ENCODE data around the gene COL9A3. TPM values are rescaled to one million over a fixed set of nuclear protein-coding genes. Genes with fewer than 3 reads are reported as not detected.

Gene COL9A3
- total RNA-seq, 2 experiments from 2014 or later, result 0.45 TPM; not detected in 1

GRCh38 chr20:62795023-62795761, 21.7 kb upstream of the COL9A3 start:
- H3K27me3 Mint-ChIP-seq, result no peaks in the 10 kb centered on the region
- H3K36me3 Mint-ChIP-seq, result peaks cover 18% of the 10 kb centered on the region
- peak overlapping the region; percentile 90 for H3K27ac Mint-ChIP-seq
- no peaks in the 10 kb centered on the region for H3K9me3 Mint-ChIP-seq (ENCODE audit: low read depth)
- peak; percentile 80 for DNase-seq
- peaks cover 32% of the 10 kb centered on the region for H3K4me1 Mint-ChIP-seq
- CTCF ChIA-PET, result interaction anchor here (1.3 to 5.0 kb wide), 8 partner anchors 8 to 295 kb away, joined by 4 to 43 read pairs (median 6); partner anchors contain the start of gene OGFR
- H3K4me3 Mint-ChIP-seq, result peak overlapping the region; percentile 77
- peak; percentile 11 for ATAC-seq

- H3K36me3 Mint-ChIP-seq, result peaks cover 24% of the 10 kb centered on the region
- H3K27me3 Mint-ChIP-seq, result no peaks in the 10 kb centered on the region
- no peaks in the 10 kb centered on the region for H3K9me3 Mint-ChIP-seq (ENCODE audit: low read depth)
- peaks cover 26% of the 10 kb centered on the region for H3K4me1 Mint-ChIP-seq
- peak overlapping the region; percentile 70 for H3K4me3 Mint-ChIP-seq
- ATAC-seq, result no peak
- DNase-seq, result no peak
- CTCF ChIA-PET, result interaction anchor here (0.7 to 5.0 kb wide), 7 partner anchors 11 to 387 kb away, joined by 3 to 43 read pairs (median 4); partner anchors contain the start of gene COL9A3
- H3K27ac Mint-ChIP-seq, result peak overlapping the region; percentile 63
These were observed 20.0 kb upstream of the COL9A3 start for GRCh38 chr20:62796699-62797491.

DNA sequence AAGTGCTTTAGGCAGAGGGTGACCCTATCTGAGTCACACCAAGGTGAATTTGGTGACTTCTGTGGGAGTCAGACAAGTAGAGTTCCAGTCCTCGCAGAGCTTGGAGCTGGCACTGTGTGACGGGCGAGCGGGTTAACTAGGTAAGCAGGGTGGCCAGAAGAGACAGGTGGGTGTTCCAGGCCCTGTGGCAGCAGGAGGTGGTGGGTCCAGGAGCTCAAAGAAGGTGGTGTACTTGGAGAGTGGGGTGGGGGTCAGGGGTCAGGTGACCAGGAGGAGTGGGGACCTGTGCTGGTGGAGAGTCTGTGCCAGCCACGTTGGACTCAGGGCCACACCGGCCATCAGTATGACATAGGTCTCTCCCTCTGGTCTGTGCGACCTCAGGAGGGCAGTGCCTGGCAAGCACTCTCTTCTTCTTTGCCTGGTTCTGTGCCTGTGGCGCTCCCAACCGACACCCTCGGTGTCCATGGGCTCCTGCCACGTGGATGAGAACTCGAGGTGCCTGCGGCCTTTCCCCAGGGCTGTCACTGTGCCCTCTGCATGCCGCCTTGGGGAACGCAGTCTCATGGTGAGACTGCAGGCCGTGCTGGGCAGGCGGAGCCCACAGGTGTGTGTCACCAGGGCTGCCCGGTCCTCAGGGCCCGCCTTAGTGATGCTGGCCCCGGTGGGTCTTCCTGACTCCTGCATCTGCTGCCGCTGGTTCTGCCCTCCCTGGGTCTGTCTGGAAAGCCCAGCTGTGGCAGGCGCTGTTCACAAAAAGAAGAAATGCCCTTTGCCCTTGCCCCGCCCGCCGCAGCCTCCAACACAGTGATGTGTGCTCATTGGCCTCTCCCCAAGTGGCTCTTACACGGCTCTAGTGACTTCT, 18.9 kb upstream of the COL9A3 start:
- peak overlapping the region; percentile 70 for H3K4me3 Mint-ChIP-seq
- CTCF ChIA-PET, result interaction anchor here (4.9 to 5.0 kb wide), 2 partner anchors 10 to 298 kb away, joined by 22 to 43 read pairs; no protein-coding TSS in a partner anchor
- no peaks in the 10 kb centered on the region for H3K27me3 Mint-ChIP-seq
- peaks cover 23% of the 10 kb centered on the region for H3K4me1 Mint-ChIP-seq
- ATAC-seq (no peak), DNase-seq (no peak)
- H3K36me3 Mint-ChIP-seq, result peaks cover 24% of the 10 kb centered on the region
- no peaks in the 10 kb centered on the region for H3K9me3 Mint-ChIP-seq (ENCODE audit: low read depth)
- H3K27ac Mint-ChIP-seq, result peak overlapping the region; percentile 7

DNA sequence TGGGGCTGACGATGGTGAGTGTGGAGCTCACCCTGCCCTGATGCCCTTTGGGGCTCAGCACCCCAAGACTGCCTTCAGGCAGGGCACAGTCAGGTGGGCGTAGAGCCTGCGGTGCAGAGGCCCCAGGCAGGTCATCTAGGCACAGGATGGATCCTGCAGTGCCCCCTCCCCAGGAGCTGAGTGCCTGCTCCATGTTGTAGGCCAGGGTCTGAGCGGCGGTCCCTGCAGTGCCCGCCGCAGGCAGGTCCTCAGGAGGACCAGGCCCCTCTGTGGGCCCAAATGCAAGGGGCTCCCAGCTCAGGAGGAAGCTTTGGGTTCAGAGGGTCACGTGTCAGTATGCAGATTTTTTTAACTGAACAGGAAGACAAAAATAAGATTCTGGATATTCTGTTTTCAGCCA, 17.8 kb upstream of the COL9A3 start:
- H3K9me3 Mint-ChIP-seq (ENCODE audit: low read depth), result no peaks in the 10 kb centered on the region
- no peaks in the 10 kb centered on the region for H3K27me3 Mint-ChIP-seq
- H3K27ac Mint-ChIP-seq, result no peak overlapping the region
- CTCF ChIA-PET, result no interaction called here
- peaks cover 18% of the 10 kb centered on the region for H3K4me1 Mint-ChIP-seq
- DNase-seq (no peak), ATAC-seq (no peak)
- H3K36me3 Mint-ChIP-seq, result peaks cover 24% of the 10 kb centered on the region
- no peak overlapping the region for H3K4me3 Mint-ChIP-seq

- Mint-ChIP-seq H3K9me3 (ENCODE audit: low read depth) (no peaks in the 10 kb centered on the region), H3K27me3 (no peaks in the 10 kb centered on the region), H3K36me3 (peaks cover 24% of the 10 kb centered on the region), H3K4me3 (no peak overlapping the region), H3K27ac (no peak overlapping the region), H3K4me1 (peaks cover 21% of the 10 kb centered on the region)
- ATAC-seq (no peak), DNase-seq (no peak)
- CTCF ChIA-PET, result interaction anchor here (1.3 kb wide), 1 partner anchor 9 kb away, joined by 3 read pairs; no protein-coding TSS in a partner anchor
These were observed 17.4 kb upstream of the COL9A3 start for GRCh38 chr20:62799459-62799858.

DNA sequence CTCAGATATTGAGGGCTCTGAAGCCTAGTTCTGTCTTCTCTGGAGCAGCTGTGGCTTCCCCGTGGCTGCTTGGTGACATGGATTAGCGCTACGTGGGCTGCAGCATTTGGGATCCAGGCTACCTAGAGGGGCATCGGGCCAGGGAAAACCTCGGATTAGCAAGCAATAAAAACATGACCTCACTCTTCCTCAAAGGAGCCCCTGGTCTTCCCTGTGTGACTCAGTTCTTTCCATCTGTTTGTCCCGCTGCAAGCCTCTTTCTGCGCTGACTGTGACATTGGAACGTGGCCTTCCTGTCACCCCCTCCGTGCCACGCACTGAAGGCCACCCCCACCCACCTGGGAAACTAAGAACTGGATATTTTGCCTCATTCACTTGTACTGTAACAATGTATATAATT, 17.0 kb upstream of the COL9A3 start:
- Mint-ChIP-seq H3K27me3 (no peaks in the 10 kb centered on the region), H3K9me3 (ENCODE audit: low read depth) (no peaks in the 10 kb centered on the region), H3K4me1 (peaks cover 18% of the 10 kb centered on the region), H3K36me3 (peaks cover 26% of the 10 kb centered on the region), H3K27ac (no peak overlapping the region), H3K4me3 (no peak overlapping the region)
- ATAC-seq, result no peak
- DNase-seq, result no peak
- CTCF ChIA-PET, result interaction anchor here (1.3 kb wide), 1 partner anchor 8 kb away, joined by 3 read pairs; no protein-coding TSS in a partner anchor

DNA sequence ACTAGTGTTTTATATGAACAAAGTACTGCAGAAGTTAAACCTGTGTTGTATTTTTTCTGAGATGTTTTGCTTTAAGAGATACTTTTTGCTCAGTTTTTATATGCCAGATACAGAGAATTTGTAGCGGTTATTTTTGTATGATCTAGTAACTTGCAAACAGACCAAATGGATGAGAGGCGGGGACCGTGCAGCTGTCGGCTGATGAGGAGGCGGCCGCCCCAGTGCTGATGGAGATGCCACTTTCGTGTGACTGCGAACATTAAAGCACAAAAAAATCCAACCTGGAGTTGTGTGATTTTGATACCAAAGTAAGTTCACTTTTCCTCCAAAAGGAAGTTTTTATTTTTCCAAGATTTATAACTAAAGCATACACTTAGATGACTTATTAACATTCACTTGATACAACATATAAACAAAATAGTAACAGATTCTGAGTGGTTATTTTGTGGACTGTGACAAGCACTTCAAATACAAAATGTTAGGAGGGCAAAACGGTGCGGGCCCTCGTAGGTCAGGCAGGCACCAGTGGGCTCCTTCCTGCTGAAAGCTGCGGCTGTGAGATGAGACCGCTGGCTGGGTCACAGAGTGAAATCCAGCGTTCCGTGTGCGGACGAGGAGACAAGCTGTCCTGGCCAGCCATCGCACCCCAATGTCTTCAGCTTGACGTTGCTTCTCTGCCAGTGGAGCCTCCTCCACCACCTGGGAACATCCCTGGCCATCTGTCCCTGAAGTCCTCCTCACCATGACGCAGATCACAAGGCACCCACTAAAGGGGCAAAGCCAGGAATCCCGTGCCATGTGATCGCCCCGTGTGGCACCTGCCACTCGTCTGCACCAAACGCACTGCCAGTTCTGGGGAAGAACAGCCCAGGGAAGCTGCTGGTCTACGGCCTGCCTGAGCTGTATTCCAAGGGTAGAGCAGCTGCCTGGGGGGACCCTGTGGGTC, 16.3 kb upstream of the COL9A3 start:
- CTCF ChIA-PET, result interaction anchor here (1.3 kb wide), 1 partner anchor 7 kb away, joined by 3 read pairs; no protein-coding TSS in a partner anchor
- H3K4me3 Mint-ChIP-seq, result no peak overlapping the region
- no peaks in the 10 kb centered on the region for H3K27me3 Mint-ChIP-seq
- H3K36me3 Mint-ChIP-seq, result peaks cover 26% of the 10 kb centered on the region
- ATAC-seq, result no peak
- H3K4me1 Mint-ChIP-seq, result peaks cover 18% of the 10 kb centered on the region
- no peak for DNase-seq
- no peaks in the 10 kb centered on the region for H3K9me3 Mint-ChIP-seq (ENCODE audit: low read depth)
- H3K27ac Mint-ChIP-seq, result no peak overlapping the region

GRCh38 chr20:62801284-62802010, 15.4 kb upstream of the COL9A3 start:
- CTCF ChIA-PET, result no interaction called here
- no peak overlapping the region for H3K4me3 Mint-ChIP-seq
- H3K36me3 Mint-ChIP-seq, result peaks cover 30% of the 10 kb centered on the region

DNA sequence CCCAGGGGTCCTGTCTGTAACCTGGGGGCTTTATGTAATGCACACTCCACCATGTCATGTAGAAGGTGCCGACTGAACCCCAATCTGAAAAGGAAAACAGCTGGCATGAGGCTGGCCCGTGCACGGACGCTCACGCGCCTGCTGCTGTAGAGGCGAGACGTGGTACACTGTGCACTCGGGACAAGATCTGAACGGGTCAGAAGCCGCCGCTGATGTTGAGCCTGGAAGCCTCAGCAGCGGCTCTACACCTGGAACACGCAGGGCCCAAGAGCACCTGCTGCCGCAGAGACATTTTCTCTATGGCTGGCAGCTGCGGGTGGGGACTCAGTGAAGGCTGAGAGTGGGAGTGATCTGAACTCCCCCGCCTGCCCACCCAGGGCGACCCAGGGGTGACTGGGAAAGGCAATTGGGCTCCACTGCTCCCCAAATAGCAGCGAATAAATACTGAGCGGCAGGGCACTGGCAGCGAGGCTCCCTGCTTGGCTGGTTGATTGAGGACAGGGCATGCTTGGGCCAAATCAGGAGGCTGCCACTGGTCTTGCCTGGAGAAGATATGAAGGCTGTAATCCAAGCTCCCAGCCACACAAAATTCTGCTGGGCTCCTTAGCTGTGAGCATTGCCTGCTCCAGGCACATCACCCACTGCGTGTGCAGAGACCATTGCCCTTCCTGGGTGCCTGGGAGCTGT, 14.7 kb upstream of the COL9A3 start:
- H3K36me3 Mint-ChIP-seq, result peaks cover 30% of the 10 kb centered on the region
- H3K4me1 Mint-ChIP-seq, result peaks cover 27% of the 10 kb centered on the region
- no peaks in the 10 kb centered on the region for H3K9me3 Mint-ChIP-seq (ENCODE audit: low read depth)
- ATAC-seq (no peak), DNase-seq (no peak)
- no peaks in the 10 kb centered on the region for H3K27me3 Mint-ChIP-seq
- H3K4me3 Mint-ChIP-seq, result no peak overlapping the region
- CTCF ChIA-PET, result interaction anchor here (0.7 kb wide), 1 partner anchor 68 kb away, joined by 3 read pairs; no protein-coding TSS in a partner anchor
- H3K27ac Mint-ChIP-seq, result no peak overlapping the region

More at GRCh38 chr20:62801284-62802010, 15.4 kb upstream of the COL9A3 start:
- peaks cover 22% of the 10 kb centered on the region for H3K4me1 Mint-ChIP-seq
- ATAC-seq (no peak), DNase-seq (no peak)
- H3K27ac Mint-ChIP-seq, result no peak overlapping the region
- no peaks in the 10 kb centered on the region for H3K9me3 Mint-ChIP-seq (ENCODE audit: low read depth)
- no peaks in the 10 kb centered on the region for H3K27me3 Mint-ChIP-seq

DNA sequence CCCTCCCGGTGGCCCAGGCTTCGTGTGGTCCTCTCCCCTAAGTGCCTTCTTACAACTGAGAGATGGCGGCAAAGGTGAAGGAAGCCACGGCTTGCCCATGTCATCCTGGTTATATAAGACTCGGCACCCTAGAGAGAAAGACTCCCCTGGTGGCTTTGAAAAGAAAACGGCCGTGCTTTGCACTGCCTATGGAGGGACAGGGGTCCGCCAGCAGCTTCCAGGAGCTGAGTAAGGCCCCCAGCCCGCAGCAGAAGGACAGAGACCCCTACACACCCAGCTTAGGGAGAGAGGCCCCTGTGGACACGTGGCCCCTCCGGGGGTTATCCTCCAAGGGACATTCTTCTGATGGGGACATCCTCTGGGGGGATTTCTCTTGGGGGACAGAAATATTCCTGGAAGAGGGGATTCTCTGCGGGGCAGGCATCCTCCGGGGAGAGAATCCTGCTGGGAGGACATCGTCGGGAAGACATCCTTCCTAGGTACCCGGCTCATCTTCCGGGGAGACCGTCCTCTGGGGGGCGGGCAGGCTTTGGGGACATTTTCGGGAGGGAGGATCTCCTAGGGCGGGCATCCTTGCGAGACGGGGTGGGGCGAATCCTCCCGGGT, 12.7 kb upstream of the COL9A3 start:
- Mint-ChIP-seq H3K9me3 (ENCODE audit: low read depth) (no peaks in the 10 kb centered on the region), H3K27me3 (no peaks in the 10 kb centered on the region), H3K36me3 (peaks cover 27% of the 10 kb centered on the region), H3K27ac (peak overlapping the region; percentile 91), H3K4me3 (peak overlapping the region; percentile 87), H3K4me1 (peaks cover 28% of the 10 kb centered on the region)
- CTCF ChIA-PET, result interaction anchor here (1.6 to 1.9 kb wide), 2 partner anchors 9 to 12 kb away, joined by 5 to 7 read pairs; no protein-coding TSS in a partner anchor
- DNase-seq (peak; percentile 67), ATAC-seq (peak; percentile 50)
